HG03159 (cell line): ENCODE measurements around the gene ZNF138.

ENCODE experiments used
- ATAC-seq: cut with Tn5 transposase; IDR thresholded peaks from one replicate; pipeline ENCODE4 v1.9.1; 2021; ENCODE audit warnings: mild to moderate bottlenecking, moderate library complexity; ENCODE audit not compliant: unreplicated experiment

ZNF138 gene

GRCh38 chr7:64874562-64875250, 80.5 kb downstream of the ZNF138 start:
- no peak for ATAC-seq

- ATAC-seq: no peak
Measured at GRCh38 chr7:64875258-64875657, 81.0 kb downstream of the ZNF138 start.

- ATAC-seq: no peak
Measured at GRCh38 chr7:64875658-64876406, 81.6 kb downstream of the ZNF138 start.

- no peak for ATAC-seq
Measured at GRCh38 chr7:64876792-64877713, 82.8 kb downstream of the ZNF138 start.

DNA sequence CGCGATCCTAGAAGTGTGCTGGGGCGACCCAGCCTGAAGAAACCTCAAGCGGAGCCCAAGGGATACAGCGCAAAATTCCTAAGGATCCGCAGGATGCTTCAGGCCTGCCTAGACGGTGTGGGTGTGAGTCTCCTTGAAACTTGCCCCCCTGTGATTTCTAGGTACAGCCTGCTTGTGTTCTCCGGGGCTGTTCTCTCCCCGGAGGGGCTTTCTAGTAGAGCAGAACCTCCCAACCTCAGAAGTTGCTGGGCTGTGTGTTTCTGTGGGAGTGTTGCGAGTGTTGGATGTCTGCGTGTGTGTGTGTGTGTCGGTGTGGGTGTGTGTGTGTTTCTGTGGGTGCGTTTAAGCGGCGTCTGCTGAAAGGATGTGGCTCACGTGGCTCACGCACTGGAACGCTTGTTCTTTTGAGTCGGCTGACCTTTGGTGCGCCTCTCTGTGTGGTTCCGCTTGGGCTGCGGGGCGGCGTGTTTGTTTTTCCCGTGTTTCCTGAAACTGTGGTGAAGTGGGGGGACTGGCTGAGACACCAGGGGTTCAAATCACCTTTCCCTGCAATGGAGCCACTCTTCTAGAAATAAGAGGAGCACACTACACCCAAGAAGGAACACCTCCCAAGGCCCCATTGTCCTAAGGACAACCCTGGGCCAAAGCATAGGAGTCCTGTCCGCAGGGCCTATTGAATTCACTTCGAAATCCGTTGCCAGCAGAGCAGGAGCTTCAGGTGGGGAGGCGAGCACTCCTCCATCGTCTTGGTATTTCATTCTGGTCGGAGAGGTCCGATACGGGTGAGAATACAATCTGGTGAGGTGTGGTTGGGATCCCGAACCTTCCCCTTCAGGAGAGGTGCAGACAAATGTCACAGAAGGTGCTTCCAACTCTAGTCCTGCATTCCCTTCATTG, 83.7 kb downstream of the ZNF138 start:
- ATAC-seq: no peak

- ATAC-seq: no peak
Measured at GRCh38 chr7:64878684-64879083, 84.5 kb downstream of the ZNF138 start.

GRCh38 chr7:64879086-64879730, 85.0 kb downstream of the ZNF138 start:
- ATAC-seq: no peak

DNA sequence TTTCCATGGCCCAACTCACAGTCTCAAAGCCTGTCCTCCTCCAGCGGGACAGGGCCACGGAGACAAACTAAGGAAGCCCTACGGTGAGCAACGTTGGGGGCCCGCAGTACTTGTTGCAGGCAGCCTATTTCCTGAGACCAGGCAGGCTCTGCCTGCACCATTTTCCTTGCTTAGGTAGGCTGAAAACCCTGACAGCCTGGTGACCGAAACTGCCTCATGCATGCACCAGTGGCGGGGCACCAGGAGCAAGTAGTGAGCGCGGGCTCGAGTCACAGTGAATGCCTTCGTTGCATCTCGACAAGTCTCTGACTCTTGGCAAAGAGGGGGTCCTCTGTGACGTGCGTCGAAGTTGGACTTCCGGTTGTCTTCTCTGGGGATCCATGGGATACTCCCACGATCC, 85.6 kb downstream of the ZNF138 start:
- ATAC-seq: no peak

GRCh38 chr7:64880322-64881297, 86.4 kb downstream of the ZNF138 start:
- ATAC-seq: no peak

DNA sequence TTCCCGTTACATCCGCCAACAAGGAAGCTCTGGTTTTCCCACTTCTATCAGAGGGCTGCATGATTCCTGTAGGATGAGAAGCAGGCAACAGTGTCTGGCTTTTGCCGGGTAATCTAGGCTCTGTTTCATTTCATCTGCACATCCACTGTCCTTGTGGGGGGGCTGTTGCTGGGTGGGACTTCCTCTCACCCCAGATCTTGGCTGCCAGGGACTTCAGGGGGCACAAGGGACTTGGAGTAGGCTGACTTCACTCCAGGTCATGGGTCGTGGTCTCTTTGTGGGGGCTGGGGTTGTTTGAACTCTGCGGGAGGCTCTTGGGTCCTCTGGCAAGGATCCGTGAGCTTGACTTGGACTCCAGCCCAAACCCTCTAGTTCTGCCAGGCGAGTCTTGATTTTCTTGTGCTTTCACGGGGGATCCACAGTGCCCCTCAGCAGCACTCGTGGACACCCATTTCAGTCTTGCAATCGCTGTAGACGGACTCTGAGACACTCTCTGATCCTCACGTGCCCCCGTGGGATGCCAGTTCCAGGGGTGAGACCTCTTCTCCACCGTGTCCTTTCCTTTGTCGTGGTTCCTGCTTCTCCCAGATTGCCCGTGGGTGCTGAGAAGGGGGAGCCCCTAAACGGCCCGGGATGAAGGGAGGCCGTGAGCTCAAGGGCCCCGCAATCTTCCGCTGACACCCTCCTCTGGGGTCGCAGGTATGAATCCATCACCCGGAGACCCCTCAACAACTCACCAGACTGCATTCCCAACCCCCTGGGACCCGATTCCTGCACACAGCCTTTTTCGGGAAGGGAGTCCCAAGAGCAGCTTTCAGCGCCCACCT, 87.4 kb downstream of the ZNF138 start:
- no peak for ATAC-seq

GRCh38 chr7:64882341-64883112, 88.3 kb downstream of the ZNF138 start:
- no peak for ATAC-seq
